ENCODE results near the gene TAOK3. TPM values are rescaled to one million over a fixed set of nuclear protein-coding genes. Genes with fewer than 3 reads are reported as not detected.
A peak's percentile ranks its signal among the peaks of the same experiment; 100 is the strongest.
"Not testable (repeated sequence)": the region's sequence is repeated elsewhere in the genome, so short reads cannot be mapped to it uniquely, and the experiment has no call there.

TAOK3 gene
- total RNA-seq, 1 donor, result 34.5 TPM

DNA sequence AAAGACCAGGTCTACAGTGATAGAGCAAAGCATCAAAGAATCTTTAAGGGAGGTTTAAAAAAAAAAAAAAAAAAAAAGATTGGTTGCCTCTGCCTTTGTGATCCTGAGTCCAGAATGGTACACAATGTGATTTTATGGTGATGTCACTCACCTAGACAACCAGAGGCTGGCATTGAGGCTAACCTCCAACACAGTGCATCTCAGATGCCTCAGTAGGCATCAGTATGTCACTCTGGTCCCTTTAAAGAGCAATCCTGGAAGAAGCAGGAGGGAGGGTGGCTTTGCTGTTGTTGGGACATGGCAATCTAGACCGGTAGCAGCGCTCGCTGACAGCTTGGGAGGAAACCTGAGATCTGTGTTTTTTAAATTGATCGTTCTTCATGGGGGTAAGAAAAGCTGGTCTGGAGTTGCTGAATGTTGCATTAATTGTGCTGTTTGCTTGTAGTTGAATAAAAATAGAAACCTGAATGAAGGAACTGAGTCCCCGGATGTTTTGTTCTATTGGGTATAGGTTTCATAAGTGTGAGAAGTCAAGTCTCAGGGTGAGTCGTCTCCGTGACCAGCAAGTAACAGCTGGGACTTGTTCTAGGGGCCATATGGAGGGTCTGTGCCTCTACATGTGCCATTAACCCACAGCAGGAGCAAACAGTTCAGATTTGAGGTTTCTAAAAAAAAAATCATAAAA lies 227.5 kb downstream of the TAOK3 start:
- TF ChIP-seq CTCF (IDR thresholded peaks at IDR 0.05; ENCODE audit: insufficient read depth, low read depth, low read length), result no peak
- DNase-seq (ENCODE audit: low read depth), result no peak
- no peak overlapping the region for H3K4me3 ChIP-seq (ENCODE audit: low read depth, low read length)

DNA sequence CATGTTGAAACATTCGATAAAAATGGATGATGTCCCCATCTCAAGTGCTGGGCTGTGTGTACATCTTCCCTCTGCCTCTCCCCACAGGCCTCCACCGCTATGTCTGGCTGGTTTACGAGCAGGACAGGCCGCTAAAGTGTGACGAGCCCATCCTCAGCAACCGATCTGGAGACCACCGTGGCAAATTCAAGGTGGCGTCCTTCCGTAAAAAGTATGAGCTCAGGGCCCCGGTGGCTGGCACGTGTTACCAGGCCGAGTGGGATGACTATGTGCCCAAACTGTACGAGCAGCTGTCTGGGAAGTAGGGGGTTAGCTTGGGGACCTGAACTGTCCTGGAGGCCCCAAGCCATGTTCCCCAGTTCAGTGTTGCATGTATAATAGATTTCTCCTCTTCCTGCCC lies 228.2 kb downstream of the TAOK3 start:
- no peak for DNase-seq (ENCODE audit: low read depth)
- no peak overlapping the region for H3K4me3 ChIP-seq (ENCODE audit: low read depth, low read length)
- no peak for TF ChIP-seq CTCF (IDR thresholded peaks at IDR 0.05; ENCODE audit: insufficient read depth, low read depth, low read length)

- DNase-seq (ENCODE audit: low read depth), result no peak
- TF ChIP-seq CTCF (IDR thresholded peaks at IDR 0.05; ENCODE audit: insufficient read depth, low read depth, low read length), result no peak
- no peak overlapping the region for H3K4me3 ChIP-seq (ENCODE audit: low read depth, low read length)
Observed at GRCh38 chr12:118140825-118141224, 231.9 kb downstream of the TAOK3 start.

- DNase-seq (ENCODE audit: low read depth), result no peak
- no peak for TF ChIP-seq CTCF (IDR thresholded peaks at IDR 0.05; ENCODE audit: insufficient read depth, low read depth, low read length)
- H3K4me3 ChIP-seq (ENCODE audit: low read depth, low read length), result peak overlapping the region; percentile 87
Observed at GRCh38 chr12:118137148-118137678, 235.5 kb downstream of the TAOK3 start.

DNA sequence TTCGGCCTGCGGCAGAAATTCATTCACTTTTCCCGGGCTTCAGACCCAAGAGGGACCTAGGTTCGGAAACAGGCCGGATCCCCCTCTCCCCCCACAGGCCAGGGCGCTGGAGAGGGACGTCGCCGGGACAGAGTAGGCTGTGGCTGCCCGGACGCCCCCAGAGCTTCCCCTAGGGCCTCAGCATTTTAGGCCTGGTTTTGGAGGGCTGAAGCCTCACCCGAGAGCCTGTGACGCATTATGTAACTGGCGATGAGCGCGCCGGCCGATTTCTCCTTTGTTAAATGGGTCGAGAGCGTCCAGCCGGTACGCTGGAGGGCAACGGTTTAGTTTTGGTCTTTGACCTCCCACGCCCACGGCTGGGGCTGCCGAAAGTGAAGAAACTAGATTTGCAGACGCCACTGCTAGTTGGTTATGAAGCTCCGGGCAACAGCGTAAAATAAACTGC lies 236.1 kb downstream of the TAOK3 start:
- peak overlapping the region; percentile 87 for H3K4me3 ChIP-seq (ENCODE audit: low read depth, low read length)
- DNase-seq (ENCODE audit: low read depth), result peak; percentile 52
- TF ChIP-seq CTCF (IDR thresholded peaks at IDR 0.05; ENCODE audit: insufficient read depth, low read depth, low read length), result no peak

DNA sequence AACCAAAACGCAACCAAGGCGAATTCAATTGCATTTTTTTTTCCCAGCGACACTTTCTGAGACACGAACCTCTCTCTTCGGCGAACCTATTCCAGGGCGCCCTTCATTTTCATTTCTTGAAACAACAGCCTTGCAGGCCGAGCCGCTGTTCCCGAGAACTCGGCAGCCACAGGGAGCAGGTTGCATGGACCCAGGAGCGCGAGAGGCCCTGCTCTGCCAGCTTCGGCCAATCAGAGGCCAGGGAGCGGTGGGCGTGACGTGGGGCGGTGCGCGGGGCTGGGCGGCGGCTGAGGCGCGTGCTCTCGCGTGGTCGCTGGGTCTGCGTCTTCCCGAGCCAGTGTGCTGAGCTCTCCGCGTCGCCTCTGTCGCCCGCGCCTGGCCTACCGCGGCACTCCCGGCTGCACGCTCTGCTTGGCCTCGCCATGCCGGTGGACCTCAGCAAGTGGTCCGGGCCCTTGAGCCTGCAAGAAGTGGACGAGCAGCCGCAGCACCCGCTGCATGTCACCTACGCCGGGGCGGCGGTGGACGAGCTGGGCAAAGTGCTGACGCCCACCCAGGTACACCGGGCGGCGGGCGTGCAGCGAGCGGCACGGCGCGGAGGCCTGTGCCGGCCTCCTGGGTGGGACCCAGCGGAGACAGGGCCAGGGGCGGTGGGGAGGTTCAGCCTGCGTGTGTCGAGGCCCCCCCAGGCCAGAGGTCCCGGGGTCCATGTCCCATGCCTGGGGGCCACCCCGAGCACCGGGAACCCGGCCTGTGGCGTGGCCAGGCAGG lies 236.7 kb downstream of the TAOK3 start, which contains the start of gene PEBP1:
PEBP1 (plus strand) TSS at position 337 of the 771 bp plus-strand sequence; CDS start at position 423, 86 bp downstream.
- TF ChIP-seq CTCF (IDR thresholded peaks at IDR 0.05; ENCODE audit: insufficient read depth, low read depth, low read length), result no peak
- H3K4me3 ChIP-seq (ENCODE audit: low read depth, low read length), result peak within 1 kb of the TSS; percentile 87
- DNase-seq (ENCODE audit: low read depth), result peak; percentile 93

DNA sequence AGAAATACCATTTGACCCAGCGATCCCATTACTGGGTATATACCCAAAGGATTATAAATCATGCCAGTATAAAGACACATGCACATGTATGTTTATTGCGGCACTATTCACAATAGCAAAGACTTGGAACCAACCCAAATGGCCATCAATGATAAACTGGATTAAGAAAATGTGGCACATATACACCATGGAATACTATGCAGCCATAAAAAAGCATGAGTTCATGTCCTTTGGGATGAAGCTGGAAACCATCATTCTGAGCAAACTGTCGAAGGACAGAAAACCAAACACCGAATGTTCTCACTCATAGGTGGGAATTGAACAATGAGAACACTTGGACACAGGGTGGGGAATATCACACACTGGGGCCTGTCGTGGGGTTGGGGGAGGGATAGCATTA lies 243.3 kb downstream of the TAOK3 start:
- not testable (repeated sequence) for H3K4me3 ChIP-seq (ENCODE audit: low read depth, low read length); DNase-seq (ENCODE audit: low read depth)
